Endodermal cell (in vitro differentiated cells): ENCODE measurements around the gene ARFRP1. TPM values are rescaled to one million over a fixed set of nuclear protein-coding genes. Genes with fewer than 3 reads are reported as not detected.

Experiments used
- DNase-seq: peaks from one replicate; pipeline ENCODE4 v3.0.0-alpha.2; 2017
- H3K27ac ChIP-seq: 2 replicates; pipeline ENCODE4 v1.5.1; 2013; ENCODE audit warnings: mild to moderate bottlenecking, low read depth, low read length, moderate library complexity
- H3K27me3 ChIP-seq: 2 replicates; pipeline ENCODE4 v1.6.1; 2013; ENCODE audit warnings: mild to moderate bottlenecking, low read length, moderate library complexity; ENCODE audit not compliant: insufficient read depth, control insufficient read depth, poor library complexity, severe bottlenecking
- H3K36me3 ChIP-seq: 2 replicates; pipeline ENCODE4 v1.7.0; 2013; ENCODE audit warnings: mild to moderate bottlenecking, low read length, moderate library complexity; ENCODE audit not compliant: control insufficient read depth, insufficient read depth
- H3K4me1 ChIP-seq: one replicate; pipeline ENCODE4 v1.7.0; 2013; ENCODE audit warnings: low read length; ENCODE audit not compliant: control insufficient read depth, insufficient read depth
- H3K4me3 ChIP-seq: 2 replicates; pipeline ENCODE4 v1.5.1; 2013; ENCODE audit warnings: mild to moderate bottlenecking, low read length, moderate library complexity
- H3K9ac ChIP-seq: 2 replicates; pipeline ENCODE4 v1.6.1; 2013; ENCODE audit warnings: mild to moderate bottlenecking, low read length, moderate library complexity; ENCODE audit not compliant: poor library complexity, severe bottlenecking; ENCODE audit errors: extremely low read depth
- H3K9me3 ChIP-seq: 2 replicates; pipeline ENCODE4 v1.6.1; 2013; ENCODE audit warnings: mild to moderate bottlenecking, low read length, moderate library complexity; ENCODE audit not compliant: control insufficient read depth
- H3K27ac Mint-ChIP-seq: 2 replicates; pipeline ENCODE4 v1.8.0; 2020; ENCODE audit warnings: mixed read lengths
- H3K27me3 Mint-ChIP-seq: 2 replicates; pipeline ENCODE4 v1.8.0; 2021; ENCODE audit warnings: mild to moderate bottlenecking, mixed read lengths; ENCODE audit not compliant: insufficient read depth
- H3K36me3 Mint-ChIP-seq: 2 replicates; pipeline ENCODE4 v1.8.0; 2020; ENCODE audit warnings: low read depth, mixed read lengths
- H3K4me1 Mint-ChIP-seq: 2 replicates; pipeline ENCODE4 v1.8.0; 2020; ENCODE audit warnings: mixed read lengths
- H3K4me3 Mint-ChIP-seq: 2 replicates; pipeline ENCODE4 v1.8.0; 2020; ENCODE audit warnings: mild to moderate bottlenecking, moderate library complexity, mixed read lengths
- H3K9me3 Mint-ChIP-seq: 2 replicates; pipeline ENCODE4 v1.8.0; 2020; ENCODE audit warnings: mild to moderate bottlenecking, mixed read lengths
- CTCF ChIP-seq: fragments of 200-600 bp; sonication (generic); conservative IDR thresholded peaks from 2 replicates; pipeline ENCODE4 v1.5.0; 2021; ENCODE audit warnings: antibody characterized with exemption, mild to moderate bottlenecking
- WGBS, 2 experiments: methylation state at CpG; one replicate each; pipeline versions ENCODE4 v1.1.5 to v1.1.7; 2013; ENCODE audit warnings: missing lambda C conversion rate in 2 of 2, mixed read lengths in 1 of 2; ENCODE audit not compliant: insufficient coverage in 1 of 2, insufficient read length in 1 of 2; 5-methylcytosine and 5-hydroxymethylcytosine counted together
- long read RNA-seq, 4 experiments: library from polyadenylated mRNA in 2 of 4; library from RNA in 1 of 4; library from capped mRNA in 1 of 4; stranded (forward) in 3 of 4; unstranded in 1 of 4; transcript quantifications; one replicate each; pipeline ENCODE4 v2.0.0, GENCODE V29; 2020 to 2021; ENCODE audit warnings: inconsistent platforms in 1 of 4
- polyA plus RNA-seq, 2 experiments: library from polyadenylated mRNA; stranded (reverse); fragments of 50-300 nt; gene quantifications; one replicate each; pipeline ENCODE4 v1.2.3, GENCODE V29; 2013
- total RNA-seq, 2 donors: library from RNA; stranded (reverse); fragmentation: NEBNext Ultra II Directional in 1 of 2; extraction: Animal tissue kit (Norgen Biotek cat#: 25700) in 1 of 2; gene quantifications; 2 replicates in 1 of 2; 3 replicates in 1 of 2; pipeline ENCODE4 v1.2.1, GENCODE V29; 2021

The ARFRP1 gene
- total RNA-seq, result 10 to 100 TPM; 41.6 to 46.2 TPM
- 17.2 TPM for polyA plus RNA-seq (2013, experiment 1 of 2)
- polyA plus RNA-seq (2013, experiment 2 of 2), result 13.7 TPM
- long read RNA-seq, experiment 1, partial matches to known transcripts, result 1 of 20 reads
- long read RNA-seq, experiment 1, other reads (novel, unspliced or antisense), result 9 of 20 reads
- long read RNA-seq, experiment 2, transcript ARFRP1-214 (8 exons, 2,559 nt), result major isoform, 14 of 64 reads
- long read RNA-seq, experiment 2, transcript ARFRP1-208 (7 exons, 2,974 nt), result minor isoform, 6 of 64 reads
- long read RNA-seq, experiment 2, partial matches to known transcripts, result 10 of 64 reads
- long read RNA-seq, experiment 2, other reads (novel, unspliced or antisense), result 28 of 64 reads
- long read RNA-seq, experiment 3, transcript ARFRP1-212 (8 exons, 1,623 nt), result minor isoform, 8 of 180 reads
- long read RNA-seq, experiment 3, transcript ARFRP1-213 (8 exons, 2,456 nt), result minor isoform, 5 of 180 reads
- long read RNA-seq, experiment 3, transcript ARFRP1-214 (8 exons, 2,559 nt), result major isoform, 45 of 180 reads
- long read RNA-seq, experiment 3, partial matches to known transcripts, result 13 of 180 reads
- long read RNA-seq, experiment 3, other reads (novel, unspliced or antisense), result 99 of 180 reads
- long read RNA-seq, experiment 4, transcript ARFRP1-214 (8 exons, 2,559 nt), result major isoform, 30 of 120 reads
- long read RNA-seq, experiment 4, partial matches to known transcripts, result 6 of 120 reads
- long read RNA-seq, experiment 4, other reads (novel, unspliced or antisense), result 77 of 120 reads

GRCh38 chr20:63707558-63708300 is at the start of gene ARFRP1, which contains the start of gene ZGPAT:
Gene ARFRP1, minus strand, starts transcription at chr20:63707976. Its CDS starts 885 bp downstream, at chr20:63707091.
Gene ZGPAT, plus strand, starts transcription at chr20:63708039. Its CDS starts 542 bp downstream, at chr20:63708581.
- Histone ChIP-seq H3K9ac (peak within 1 kb of the TSS; percentile 78), H3K4me3 (peak within 1 kb of the TSS; percentile 90), H3K36me3 (peaks cover 55% of the 10 kb centered on the region), H3K27ac (peak within 1 kb of the TSS; percentile 60), H3K9me3 (peaks cover 11% of the 10 kb centered on the region), H3K4me1 (peaks cover 12% of the 10 kb centered on the region), H3K27me3 (no peaks in the 10 kb centered on the region)
- peak; percentile 95 for DNase-seq
- H3K27me3 Mint-ChIP-seq, result no peaks in the 10 kb centered on the region
- H3K27ac Mint-ChIP-seq, result peak within 1 kb of the TSS; percentile 70
- 0 to 1% methylated on average over 25 to 98 of the region's 98 CpGs for WGBS, 2 experiments
- H3K4me1 Mint-ChIP-seq, result peaks cover 9% of the 10 kb centered on the region
- peaks cover 64% of the 10 kb centered on the region for H3K36me3 Mint-ChIP-seq
- no peak for TF ChIP-seq CTCF
- peak within 1 kb of the TSS; percentile 84 for H3K4me3 Mint-ChIP-seq
- no peaks in the 10 kb centered on the region for H3K9me3 Mint-ChIP-seq

- Mint-ChIP-seq H3K9me3 (peaks cover 2% of the 10 kb centered on the region), H3K4me1 (peaks cover 2% of the 10 kb centered on the region), H3K27ac (no peak overlapping the region), H3K27me3 (no peaks in the 10 kb centered on the region), H3K36me3 (peaks cover 27% of the 10 kb centered on the region), H3K4me3 (no peak overlapping the region)
- peaks cover 12% of the 10 kb centered on the region for H3K36me3 ChIP-seq
- H3K9me3 ChIP-seq, result no peaks in the 10 kb centered on the region
- H3K27me3 ChIP-seq, result no peaks in the 10 kb centered on the region
- no peaks in the 10 kb centered on the region for H3K4me1 ChIP-seq
- TF ChIP-seq CTCF, result no peak
- H3K9ac ChIP-seq, result no peak overlapping the region
- H3K27ac ChIP-seq, result no peak overlapping the region
- DNase-seq, result no peak
- no peak overlapping the region for H3K4me3 ChIP-seq
- 85 to 91% methylated on average over 7 to 8 of the region's 8 CpGs for WGBS, 2 experiments
These were observed 48.8 kb upstream of the ARFRP1 start for GRCh38 chr20:63756648-63756991.

- H3K9ac ChIP-seq, result no peak overlapping the region
- no peak overlapping the region for H3K27ac Mint-ChIP-seq
- H3K4me1 Mint-ChIP-seq, result peaks cover 5% of the 10 kb centered on the region
- 88 to 94% methylated on average over 15 to 18 of the region's 18 CpGs for WGBS, 2 experiments
- no peaks in the 10 kb centered on the region for H3K4me1 ChIP-seq
- DNase-seq, result no peak
- H3K36me3 Mint-ChIP-seq, result peaks cover 25% of the 10 kb centered on the region
- peaks cover 12% of the 10 kb centered on the region for H3K36me3 ChIP-seq
- H3K27me3 Mint-ChIP-seq, result no peaks in the 10 kb centered on the region
- no peak overlapping the region for H3K4me3 Mint-ChIP-seq
- no peak for TF ChIP-seq CTCF
- H3K9me3 ChIP-seq, result no peaks in the 10 kb centered on the region
- H3K9me3 Mint-ChIP-seq, result peaks cover 2% of the 10 kb centered on the region
- no peak overlapping the region for H3K4me3 ChIP-seq
- no peak overlapping the region for H3K27ac ChIP-seq
- no peaks in the 10 kb centered on the region for H3K27me3 ChIP-seq
These were observed 48.3 kb upstream of the ARFRP1 start for GRCh38 chr20:63755933-63756647.
